Measurements from ENCODE around the gene DBNDD1.
"Not testable (repeated sequence)": the region's sequence is repeated elsewhere in the genome, so short reads cannot be mapped to it uniquely, and the experiment has no call there.

Gene DBNDD1

DNA sequence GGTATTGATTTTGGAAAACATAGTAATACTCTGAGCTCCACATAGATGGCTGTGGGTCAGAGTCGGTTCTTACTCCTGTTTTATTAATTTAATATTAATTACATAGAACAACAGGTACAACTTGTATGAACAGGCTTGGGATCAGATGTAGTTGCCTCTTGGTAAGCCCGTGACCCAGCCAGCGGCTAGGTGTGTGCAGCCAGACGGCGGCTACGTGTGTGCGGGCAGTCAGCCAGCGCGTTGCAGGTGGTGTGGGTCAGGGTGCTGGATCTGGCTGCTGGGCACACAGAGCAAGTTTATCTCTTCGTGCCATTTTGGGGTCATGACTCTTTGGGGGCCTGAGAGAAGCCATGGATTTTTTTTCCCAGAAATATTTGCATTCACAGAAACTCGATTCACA is 30.3 kb downstream of the DBNDD1 start:
- DNase-seq (ENCODE audit: low spot score), result no peak

DNA sequence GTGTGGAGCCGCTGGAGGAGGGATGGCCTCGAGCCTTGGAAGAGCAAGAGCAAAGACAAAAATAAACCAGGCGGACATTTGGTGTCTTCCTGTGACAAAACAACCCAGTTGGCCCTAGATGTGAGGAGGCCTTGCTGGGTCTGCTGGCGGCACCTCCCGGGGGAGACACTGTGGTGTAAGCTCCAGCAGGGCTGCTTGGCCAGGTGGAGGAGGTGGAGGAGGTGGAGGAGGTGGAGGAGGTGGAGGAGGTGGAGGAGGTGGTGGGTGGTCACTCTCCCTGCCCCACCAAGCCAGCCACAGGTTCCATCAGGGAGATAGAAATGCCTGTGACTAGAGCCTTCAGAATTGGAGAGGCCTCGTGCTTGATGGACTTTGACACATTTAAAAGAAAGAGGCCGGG is 32.1 kb downstream of the DBNDD1 start:
- no peak for DNase-seq (ENCODE audit: low spot score)

DNA sequence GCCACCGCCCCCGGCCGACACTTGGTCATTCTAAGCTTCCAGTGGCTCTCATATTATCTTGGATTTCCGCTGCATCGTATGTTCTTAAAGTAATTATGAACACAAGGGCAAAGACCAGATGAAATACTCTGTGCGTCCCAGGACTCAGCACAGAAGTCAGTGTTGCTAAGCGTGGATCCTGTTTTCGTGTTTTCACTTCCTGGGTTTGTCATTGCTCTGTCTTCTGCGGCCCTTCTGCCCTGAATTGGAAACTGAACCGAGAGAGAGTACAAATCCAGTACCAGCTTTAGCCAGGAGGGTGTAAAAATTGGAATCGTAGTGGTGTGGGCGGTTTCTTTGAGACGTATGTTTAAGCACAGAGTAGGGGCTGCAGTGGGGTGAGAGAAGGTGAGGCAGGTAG is 32.7 kb downstream of the DBNDD1 start:
- DNase-seq (ENCODE audit: low spot score), result no peak

DNA sequence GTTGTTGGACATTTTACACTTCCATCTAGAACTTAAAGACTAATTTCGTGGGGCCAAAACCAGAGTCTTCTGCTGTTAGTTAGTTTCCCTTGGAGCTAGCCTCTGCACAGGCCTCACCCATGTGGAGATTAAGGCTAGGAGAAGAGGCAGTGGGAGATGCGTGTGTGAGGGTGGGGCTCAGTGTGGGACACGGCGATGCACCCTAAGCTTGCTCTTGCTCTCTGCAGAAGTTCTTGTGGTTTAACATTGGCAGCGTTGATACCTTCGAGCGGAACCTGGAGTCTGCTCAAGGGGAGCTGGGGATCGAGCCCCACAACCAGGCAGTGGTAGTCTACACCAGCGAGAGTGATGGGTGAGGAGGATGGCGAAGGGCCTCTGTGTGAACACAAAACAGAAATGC is 34.0 kb downstream of the DBNDD1 start:
- no peak for DNase-seq (ENCODE audit: low spot score)

DNA sequence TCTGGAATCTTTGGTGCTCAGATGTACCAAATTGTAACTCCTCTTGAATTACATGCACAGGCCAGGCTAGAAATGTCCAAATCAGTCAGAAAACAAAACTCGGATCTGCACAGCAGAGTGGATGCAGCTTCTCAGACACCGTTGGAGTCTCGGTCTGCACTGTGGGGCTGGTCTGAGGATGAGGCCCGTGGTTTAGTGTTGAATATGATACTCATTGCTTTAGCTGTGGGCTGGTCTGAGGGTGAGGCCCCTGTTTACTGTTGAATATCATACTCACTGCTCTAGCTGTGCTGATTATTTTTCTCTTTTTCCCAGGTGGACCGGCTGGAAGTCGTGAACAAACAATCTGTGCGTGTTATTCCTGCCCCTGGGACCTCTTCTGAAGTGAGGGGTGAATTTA is 35.0 kb downstream of the DBNDD1 start:
- no peak for DNase-seq (ENCODE audit: low spot score)

DNA sequence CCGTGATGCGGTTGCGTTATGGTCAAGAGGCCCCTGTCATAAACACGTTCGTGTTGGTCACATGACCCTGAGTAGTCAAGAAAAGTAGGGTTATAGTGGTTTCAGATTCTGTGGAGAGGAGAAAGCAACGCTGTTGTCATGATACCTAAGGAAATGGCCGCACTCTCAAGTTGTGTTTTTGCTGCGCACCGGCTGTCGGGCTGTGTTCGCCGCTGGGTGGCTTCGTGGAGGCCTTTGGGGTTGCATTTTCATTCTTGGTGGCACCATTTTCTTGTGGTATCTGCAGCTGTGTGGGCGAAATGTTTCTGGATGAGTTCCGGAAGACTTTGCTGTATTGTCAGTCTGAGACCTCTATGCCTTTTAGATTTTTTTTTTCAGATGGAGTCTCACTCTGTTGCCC is 35.7 kb downstream of the DBNDD1 start:
- no peak for DNase-seq (ENCODE audit: low spot score)

DNA sequence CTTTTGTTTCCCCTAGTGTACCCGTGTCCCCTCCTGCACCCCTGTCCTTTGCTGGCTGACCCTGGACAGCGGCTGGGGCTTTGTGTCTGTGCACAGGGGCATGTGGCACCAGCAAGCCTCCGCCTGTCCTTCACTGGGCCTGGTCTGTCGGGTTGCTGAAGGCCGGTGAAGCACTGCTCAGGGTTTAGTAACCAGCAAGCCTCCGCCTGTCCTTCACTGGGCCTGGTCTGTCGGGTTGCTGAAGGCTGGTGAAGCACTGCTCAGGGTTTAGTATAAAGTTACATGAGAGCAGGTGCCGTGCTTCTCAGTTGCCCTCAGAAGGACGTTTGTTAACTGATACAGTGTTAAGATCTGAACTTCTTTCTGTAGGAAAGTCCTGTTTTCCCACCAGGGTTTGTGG is 36.9 kb downstream of the DBNDD1 start:
- no peak for DNase-seq (ENCODE audit: low spot score)

DNA sequence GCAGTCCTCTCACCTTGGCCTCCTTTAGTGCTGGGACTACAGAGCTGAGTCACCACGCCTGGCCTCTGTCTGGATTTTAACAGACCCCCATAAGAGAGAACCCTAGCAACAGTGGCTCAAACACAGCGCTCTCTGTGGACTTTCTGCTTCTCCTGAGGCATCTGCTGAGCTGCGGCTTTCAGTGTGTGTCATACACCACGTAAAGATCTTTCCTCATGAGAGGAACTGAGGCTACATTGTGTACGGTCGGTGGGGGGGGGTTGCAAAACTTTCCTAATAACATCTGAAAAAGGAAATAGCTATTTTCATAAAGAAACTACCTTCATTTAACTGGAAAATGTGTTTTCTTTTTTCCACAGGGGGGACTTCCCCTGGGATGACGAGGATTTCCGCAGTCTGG is 37.8 kb downstream of the DBNDD1 start:
- DNase-seq (ENCODE audit: low spot score), result no peak

DNA sequence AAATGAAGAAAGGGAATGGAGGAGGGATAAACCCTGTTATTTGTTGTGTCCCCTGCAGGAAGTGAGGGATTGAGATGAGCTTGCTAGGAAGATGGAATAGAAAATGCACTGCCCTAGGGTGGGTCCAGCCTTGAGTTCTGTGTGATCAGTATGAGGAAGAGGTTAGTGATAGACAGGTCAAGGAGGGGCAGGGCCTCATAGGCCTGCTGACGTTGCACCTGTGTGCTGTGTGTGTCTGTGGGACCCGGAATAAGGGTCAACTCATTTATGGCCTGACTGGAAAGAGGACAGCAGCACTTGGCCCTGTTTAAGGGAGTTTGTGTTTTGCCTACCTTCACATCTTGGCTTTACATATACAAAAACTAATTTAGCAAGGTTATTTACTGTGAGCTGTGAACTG is 44.4 kb downstream of the DBNDD1 start:
- no peak for DNase-seq (ENCODE audit: low spot score)

DNA sequence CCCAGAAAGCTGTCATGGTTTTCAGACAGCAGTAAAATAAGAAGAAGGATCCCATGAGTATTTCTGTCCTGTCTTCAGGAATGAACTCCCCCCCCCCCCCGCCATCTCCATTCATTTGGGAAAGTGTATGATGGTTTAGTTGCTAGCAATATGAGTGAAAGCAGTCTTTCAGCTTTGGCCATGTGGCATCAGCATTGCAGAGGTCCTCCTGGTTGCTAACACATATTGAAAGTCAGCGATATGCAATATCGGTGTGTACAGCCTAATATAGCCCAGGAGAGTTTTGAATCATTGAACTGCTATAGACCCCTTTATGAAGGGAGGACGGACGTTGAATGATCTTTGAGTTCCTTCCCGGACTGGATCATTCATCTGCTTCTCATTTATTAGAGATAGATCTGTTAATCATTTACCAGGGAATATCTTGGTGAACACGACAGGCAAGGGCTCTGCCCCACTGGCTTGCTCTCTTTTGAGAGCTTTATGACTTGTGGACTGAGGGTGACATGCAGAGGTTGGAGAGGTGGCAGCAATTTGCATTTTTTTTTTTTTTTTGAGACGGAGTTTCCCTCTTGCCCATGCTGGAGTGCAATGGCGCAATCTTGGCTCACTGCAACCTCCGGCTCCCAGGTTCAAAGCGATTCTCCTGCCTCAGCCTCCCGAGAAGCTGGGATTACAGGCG is 45.5 kb downstream of the DBNDD1 start:
- no peak for DNase-seq (ENCODE audit: low spot score)

DNA sequence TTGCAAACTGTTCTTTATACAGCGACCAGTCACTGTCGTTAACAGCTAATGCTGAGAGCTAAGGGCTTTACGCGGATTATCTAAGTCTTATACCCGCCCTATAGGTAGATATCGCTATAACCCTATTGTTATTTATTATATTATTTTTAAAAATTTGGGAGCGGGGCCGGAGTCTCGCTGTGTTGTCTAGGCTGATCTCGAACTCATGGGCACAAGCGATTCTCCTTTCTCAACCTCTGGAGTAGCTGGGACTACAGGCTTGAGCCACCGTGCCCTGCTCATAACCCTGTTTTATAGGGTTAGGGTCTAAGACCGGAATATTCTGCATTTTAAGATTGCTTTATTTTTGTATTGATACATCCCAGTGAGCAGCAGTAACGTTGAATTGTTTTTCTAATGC is 46.0 kb downstream of the DBNDD1 start:
- DNase-seq (ENCODE audit: low spot score), result no peak

DNA sequence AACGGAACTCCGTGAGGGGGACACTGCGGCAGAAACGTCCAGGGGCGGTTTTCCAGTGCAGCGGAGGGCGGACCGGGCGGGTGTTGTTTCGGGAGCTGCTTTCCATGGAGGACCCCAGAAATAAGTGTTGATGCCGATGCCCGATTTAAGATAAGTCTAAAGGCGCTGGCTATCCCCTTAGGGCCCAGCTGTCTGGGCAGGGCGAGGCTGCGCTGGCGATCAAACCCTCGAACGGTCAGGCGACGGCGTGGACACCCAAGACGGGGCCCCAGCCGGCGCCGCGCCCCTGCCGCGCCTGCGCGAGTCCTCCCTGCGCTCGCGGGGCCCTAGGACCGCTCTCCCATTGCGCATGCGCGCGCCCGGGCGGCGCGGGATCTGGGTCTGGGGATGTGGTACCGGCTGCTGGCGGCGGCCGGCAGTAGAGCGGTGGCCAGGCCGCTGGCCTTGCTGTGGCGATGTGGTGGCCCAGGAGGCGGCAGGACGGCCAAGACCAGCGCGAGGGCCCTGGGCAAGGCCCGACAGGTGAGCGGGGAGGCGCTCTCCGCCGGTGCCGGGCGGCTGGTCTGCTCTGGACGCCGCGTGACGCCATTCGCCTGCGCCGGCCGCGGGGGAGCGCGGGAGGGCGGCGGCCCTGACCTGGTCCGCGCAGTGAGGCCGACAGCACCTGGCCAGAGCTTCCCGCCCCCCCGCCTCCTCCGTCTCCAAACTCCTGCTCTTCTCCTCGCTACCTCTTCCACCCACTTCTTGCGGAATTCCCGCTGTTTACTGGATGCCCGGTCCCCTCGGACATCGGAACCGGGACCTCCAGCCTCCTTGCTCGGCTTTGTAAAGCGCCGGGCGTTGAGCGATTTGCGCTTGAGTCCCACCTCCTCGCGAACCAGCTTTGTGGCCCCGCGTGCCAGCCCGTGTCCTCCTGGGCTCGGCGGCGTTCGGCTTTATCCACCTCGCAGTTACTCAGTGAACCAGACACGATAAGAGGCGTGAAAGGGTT is 46.7 kb downstream of the DBNDD1 start:
- DNase-seq (ENCODE audit: low spot score), result peak; percentile 91

DNA sequence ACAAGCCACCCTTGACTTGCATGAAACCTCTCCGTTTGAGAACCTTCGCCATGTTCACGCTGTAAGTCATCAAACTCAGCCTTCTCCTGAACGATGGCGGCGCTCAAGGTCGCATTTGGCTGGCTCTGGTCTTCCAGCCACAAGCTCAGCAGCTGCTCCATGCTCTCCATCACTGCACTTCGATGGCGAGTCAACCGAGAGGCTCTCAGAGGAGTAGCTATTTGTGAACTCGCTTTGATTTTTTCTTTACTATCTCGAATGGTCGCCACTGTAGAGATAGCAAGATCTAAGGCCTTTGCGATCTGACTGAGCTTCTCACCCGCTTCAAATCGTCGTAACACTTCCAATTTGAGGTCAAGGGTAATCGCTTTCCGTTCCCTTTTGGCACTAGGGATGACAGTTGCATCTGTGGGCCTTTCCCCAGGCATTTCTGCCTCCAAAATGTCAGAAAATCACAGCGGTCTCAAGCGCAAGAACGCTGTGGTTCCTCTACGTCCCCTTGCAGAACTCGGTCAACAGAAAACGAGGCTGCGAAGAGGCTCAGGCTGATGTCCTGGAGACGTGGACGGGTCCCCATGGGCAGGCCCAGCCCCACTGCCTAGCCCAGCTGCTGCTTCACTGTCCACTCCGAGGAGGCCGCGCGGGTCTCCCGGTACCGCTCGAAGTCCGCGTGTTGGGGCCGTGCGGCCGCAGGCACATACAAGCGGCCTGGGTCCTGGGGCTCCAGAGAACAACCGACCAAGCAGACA is 47.6 kb downstream of the DBNDD1 start:
- no peak for DNase-seq (ENCODE audit: low spot score)

DNA sequence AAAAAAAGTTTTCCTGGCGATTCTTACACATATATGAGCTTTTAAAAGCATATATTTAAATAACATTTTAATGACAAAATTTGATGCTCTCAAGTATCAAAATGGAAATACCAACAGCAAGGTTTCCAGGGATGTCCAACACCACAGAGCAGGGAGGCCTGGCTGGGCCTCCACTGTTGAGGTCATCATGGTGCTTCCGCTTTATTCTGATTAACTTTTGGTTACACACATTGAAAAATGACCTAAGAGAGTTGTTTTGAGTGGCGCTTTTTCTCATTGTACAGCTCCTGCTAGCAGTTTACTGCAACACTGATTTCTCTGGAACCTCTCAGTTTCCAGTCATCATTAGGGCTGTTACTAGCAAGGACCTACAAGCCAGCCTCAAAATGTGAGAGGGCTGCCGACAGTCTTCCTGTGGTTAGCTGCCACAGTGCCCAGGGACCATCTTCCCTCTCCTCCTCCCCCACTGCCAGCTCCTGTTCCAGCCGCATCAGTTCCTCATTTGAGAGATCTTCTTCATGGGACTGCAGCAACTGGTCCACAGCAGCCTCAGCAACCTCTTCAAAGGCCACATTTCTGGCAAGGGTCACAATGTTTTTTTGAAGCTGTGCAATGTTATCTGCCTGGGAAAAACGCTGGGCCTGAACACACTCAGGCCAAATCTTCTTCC is 49.4 kb downstream of the DBNDD1 start:
- DNase-seq (ENCODE audit: low spot score), result no peak

DNA sequence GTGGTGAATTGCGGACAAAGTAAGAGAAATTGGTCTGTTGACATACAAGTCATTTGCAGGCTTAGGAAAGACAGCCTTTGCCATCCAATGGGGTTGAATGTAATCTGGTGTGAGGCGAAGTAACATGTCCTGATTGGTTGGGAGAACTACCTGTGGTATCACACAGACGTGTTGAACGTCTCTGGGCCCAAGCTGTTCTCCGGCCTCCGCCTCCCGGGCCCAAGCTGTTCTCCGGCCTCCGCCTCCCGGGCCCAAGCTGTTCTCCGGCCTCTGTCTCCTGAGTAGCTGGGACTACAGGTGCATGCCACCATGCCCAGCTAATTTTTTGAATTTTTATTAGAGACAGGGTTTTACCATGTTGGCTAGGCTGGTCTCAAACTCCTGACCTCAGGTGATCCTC is 51.2 kb downstream of the DBNDD1 start:
- DNase-seq (ENCODE audit: low spot score), result not testable (repeated sequence)

DNA sequence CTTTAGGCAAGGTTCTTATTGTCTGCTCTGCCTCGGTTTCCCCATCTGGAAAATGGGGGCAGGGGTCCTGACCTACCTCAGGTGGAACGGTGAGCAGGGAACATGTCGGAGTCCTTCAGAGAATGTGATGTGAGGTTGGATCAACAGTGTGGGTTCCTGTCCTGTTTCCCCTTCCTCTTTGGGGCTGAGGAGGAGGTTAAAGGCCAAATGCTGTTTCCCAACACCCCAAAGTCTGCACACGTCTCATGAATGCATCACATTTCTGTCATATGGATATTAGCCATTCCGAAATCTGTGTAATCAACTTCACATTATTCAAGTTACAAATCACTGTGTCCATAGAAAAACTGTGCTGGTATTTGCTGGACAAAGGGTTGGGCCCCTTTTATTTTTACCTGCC is 51.8 kb downstream of the DBNDD1 start:
- DNase-seq (ENCODE audit: low spot score), result not testable (repeated sequence)

DNA sequence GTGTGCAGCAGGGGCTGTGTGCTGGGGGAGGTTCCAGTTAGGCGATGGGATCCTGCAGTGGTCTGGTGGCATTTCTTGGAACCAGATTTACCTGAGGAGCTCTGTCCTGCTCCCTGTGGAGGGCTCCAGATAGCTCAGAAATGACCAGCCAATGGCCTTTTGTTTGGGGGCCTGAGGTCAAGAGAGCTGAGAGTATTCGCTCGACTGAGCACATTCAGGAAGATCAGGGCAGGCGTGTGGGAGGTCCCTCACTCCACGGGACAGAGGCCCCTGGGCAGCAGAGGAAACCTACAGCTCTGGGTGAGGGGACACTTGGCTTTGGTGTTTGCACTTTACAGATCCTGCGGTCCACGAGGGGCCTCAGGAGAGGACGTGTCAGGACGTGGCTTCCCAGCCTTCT is 52.5 kb downstream of the DBNDD1 start:
- DNase-seq (ENCODE audit: low spot score), result no peak

DNA sequence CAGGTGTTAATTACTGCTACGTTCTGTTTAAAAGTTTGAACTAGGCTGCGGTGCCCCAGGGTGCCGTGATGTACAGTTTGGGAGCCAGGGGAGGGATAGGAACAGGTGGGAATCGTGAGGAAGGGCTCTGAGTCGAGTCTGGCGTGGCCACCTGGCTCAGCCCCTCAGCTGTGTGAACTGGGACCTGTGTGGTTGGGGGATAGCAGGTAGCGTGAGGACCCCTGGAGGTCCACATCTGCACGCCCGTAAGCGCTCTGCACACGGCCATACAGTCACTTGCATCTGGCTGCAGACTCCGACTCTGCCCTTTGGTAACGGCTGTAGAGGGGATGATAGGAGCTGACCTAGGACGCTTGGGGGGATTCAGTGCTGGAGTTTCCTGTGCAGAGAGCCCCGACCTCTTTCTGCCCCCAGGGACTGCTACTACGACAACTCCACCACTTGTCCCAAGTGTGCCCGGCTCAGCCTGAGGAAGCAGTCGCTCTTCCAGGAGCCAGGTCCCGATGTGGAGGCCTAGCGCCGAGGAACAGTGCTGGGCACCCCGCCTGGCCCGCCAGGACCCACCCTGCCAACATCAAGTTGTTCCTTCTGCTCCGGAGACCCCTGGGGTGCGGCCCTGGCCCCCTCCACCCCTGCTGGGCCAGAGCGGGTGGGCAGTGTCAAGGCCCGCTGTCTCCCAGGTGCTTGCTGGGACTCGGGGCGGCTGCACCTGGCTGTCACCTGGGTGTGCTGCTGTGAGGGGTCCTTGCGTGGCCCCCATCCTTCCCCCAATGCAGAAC is 53.6 kb downstream of the DBNDD1 start:
- no peak for DNase-seq (ENCODE audit: low spot score)

DNA sequence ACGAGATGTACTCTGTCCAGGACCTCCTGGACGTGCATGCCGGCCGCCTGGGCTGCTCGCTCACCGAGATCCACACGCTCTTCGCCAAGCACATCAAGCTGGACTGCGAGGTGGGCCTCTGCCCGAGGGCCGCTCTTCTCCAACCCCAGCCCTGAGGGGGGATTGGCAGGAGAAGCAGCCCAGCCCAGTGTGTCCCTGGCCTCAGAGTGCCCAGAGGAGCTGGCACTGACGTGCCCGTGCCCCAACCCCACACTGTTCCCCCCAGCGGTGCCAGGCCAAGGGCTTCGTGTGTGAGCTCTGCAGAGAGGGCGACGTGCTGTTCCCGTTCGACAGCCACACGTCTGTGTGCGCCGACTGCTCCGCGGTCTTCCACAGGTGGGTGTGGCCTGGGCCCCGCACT is 55.1 kb downstream of the DBNDD1 start:
- DNase-seq (ENCODE audit: low spot score), result no peak

DNA sequence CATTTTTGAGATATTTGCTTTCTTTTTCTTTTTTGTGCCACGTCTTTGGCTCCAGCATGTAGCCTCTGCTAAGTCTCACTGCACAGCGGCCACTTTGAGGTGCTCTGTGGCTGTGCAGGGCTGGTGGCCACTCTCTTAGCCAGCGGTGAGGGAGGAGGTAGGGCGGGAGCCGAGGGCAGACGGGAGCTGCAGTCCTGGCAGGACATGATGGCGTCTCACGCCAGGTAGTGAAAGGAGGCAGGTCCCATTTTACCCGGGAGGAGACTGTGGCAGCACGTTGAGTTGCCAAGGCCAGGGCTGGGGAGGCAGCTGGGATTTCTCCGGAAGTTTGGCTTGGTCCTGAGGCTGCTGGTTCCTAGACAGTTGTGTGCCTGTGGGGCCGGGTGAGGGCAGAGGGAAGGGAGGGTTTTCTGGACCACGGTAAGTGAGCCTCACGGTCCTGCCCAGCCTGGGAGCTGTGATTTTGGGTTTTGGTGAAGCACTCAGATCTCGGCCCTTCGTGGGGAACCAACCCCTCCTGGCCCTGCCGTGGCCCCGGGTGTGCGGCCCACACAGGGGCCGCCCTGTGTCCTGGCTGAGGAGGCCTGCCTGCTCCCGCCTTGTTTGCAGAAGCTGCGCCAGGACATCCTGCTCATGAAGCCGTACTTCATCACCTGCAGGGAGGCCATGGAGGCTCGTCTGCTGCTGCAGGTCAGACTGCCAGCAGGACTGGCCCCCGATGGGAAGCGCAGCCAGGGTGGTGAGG is 56.3 kb downstream of the DBNDD1 start:
- DNase-seq (ENCODE audit: low spot score), result no peak

DNA sequence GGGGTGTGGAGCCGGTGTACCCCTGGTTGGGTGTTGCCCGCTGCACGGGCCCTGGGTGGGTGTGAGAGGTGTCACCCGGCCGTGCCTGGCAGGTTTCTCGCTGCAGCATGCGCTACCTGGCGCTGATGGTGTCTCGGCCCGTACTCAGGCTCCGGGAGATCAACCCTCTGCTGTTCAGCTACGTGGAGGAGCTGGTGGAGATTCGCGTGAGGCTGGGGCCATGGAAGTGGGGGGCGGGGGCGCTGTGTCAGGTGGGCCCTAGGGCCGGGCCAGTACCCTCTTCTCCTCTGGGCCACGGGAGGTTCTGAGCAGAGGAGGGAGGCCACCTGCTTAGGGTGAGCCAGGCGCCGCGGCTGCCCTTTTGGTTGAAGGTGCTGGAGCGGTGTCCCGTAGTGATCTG is 57.3 kb downstream of the DBNDD1 start:
- DNase-seq (ENCODE audit: low spot score), result no peak

Measured in globus pallidus (tissue), 1 donor.